ENCODE results near the gene DYNC2H1.
A peak's percentile ranks its signal among the peaks of the same experiment; 100 is the strongest.

DYNC2H1 gene, protein sequence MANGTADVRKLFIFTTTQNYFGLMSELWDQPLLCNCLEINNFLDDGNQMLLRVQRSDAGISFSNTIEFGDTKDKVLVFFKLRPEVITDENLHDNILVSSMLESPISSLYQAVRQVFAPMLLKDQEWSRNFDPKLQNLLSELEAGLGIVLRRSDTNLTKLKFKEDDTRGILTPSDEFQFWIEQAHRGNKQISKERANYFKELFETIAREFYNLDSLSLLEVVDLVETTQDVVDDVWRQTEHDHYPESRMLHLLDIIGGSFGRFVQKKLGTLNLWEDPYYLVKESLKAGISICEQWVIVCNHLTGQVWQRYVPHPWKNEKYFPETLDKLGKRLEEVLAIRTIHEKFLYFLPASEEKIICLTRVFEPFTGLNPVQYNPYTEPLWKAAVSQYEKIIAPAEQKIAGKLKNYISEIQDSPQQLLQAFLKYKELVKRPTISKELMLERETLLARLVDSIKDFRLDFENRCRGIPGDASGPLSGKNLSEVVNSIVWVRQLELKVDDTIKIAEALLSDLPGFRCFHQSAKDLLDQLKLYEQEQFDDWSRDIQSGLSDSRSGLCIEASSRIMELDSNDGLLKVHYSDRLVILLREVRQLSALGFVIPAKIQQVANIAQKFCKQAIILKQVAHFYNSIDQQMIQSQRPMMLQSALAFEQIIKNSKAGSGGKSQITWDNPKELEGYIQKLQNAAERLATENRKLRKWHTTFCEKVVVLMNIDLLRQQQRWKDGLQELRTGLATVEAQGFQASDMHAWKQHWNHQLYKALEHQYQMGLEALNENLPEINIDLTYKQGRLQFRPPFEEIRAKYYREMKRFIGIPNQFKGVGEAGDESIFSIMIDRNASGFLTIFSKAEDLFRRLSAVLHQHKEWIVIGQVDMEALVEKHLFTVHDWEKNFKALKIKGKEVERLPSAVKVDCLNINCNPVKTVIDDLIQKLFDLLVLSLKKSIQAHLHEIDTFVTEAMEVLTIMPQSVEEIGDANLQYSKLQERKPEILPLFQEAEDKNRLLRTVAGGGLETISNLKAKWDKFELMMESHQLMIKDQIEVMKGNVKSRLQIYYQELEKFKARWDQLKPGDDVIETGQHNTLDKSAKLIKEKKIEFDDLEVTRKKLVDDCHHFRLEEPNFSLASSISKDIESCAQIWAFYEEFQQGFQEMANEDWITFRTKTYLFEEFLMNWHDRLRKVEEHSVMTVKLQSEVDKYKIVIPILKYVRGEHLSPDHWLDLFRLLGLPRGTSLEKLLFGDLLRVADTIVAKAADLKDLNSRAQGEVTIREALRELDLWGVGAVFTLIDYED (N-terminal part only)

GRCh38 chr11:103108933-103109817, at the start of gene DYNC2H1:
Gene DYNC2H1, plus strand, starts transcription at chr11:103109426. Its CDS starts 149 bp downstream, at chr11:103109575.
- peak; percentile 95 for DNase-seq

- DNase-seq, result no peak
These were observed 47.6 kb upstream of the DYNC2H1 start for GRCh38 chr11:103061656-103062055.

- no peak for DNase-seq
These were observed 42.1 kb upstream of the DYNC2H1 start for GRCh38 chr11:103067118-103067517.

DNA sequence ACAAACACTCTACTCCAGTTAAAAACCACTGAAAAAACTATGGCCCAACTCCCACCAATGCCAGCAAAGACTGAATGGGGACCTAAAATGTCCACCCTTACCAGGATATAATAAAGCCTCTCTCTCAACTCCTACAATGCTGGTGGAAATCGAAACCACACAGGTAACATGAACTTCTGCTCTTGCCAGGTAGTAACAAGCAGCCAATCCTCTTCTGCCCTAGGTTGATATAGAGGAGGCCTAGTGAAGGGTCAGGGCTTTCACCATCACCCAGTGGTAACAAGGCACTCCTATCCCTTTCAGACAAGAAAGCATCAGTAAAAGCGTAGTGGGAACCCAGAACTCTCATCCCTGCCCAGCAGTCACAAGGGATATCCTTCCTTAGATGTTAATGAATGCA, 39.9 kb upstream of the DYNC2H1 start:
- DNase-seq, result no peak

GRCh38 chr11:103070142-103070541, 39.1 kb upstream of the DYNC2H1 start:
- DNase-seq, result no peak

DNA sequence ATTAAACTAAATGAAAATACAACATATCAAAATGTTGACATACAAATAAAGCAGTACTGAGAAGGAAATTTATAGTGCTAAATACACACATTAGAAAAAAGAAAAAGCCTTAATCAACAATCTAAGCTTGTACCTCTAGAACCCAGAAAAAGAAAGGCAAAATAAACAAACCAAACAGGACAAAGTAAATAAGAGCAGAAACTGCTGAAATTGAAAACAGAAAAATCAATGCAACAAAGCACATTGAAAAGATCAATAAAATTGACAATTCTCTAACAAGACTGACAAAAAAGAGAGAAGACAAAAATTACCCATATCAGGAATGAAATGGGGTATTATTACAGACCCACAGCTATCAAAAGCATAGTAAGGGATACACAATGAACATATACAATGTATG, 38.2 kb upstream of the DYNC2H1 start:
- no peak for DNase-seq

- DNase-seq, result no peak
These were observed 32.9 kb upstream of the DYNC2H1 start for GRCh38 chr11:103076361-103076760.

- no peak for DNase-seq
These were observed 31.7 kb upstream of the DYNC2H1 start for GRCh38 chr11:103077554-103077953.

- peak; percentile 40 for DNase-seq
These were observed 30.5 kb upstream of the DYNC2H1 start for GRCh38 chr11:103078710-103079109.

- DNase-seq, result no peak
These were observed 29.4 kb upstream of the DYNC2H1 start for GRCh38 chr11:103079833-103080232.

DNA sequence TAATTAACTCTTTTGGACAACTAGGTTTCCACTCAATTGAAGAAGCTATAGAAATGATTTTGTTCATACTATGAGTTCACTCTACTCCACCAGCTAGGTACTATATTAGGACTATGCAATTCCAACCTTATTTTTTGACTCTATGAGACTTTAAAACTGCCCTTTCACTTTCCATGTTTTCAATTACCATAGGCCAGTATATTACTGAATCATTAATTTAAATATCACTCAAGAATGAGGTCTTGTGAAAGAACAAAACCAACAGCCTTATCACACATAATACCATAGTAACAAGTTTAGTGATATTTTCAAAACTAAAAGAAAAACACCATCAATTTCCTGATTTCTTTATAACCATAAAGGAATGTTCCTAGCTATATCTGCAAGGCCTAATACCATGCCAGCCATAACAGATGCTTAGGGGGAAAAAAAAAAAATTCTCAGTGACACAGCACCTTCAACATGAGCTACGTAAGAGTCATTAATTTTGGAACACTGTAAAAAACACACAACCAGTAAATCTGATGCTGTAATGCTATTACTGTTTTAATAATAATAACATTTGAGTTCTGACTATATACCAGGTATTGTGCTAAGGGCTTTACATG, 23.4 kb upstream of the DYNC2H1 start:
- DNase-seq, result no peak

DNA sequence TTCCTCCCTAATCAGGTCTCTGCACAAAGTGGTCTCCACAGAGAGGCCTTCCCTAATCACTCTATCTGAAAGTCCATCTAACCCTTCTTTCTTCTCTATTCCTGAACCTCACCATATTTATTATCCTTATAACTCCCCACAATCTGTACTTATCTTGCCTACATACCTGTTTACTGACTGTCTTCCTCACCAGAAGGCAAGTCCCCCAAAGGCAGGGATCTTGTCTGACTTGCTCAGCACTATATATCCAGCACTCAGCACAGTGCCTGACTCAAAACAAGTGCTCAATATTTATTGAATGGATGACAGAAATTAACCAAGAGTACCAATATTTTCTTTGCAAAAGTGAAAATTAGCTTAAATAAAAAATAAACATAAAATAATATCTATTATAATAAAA, 22.8 kb upstream of the DYNC2H1 start:
- DNase-seq, result no peak

- DNase-seq, result peak; percentile 73
These were observed 18.0 kb upstream of the DYNC2H1 start for GRCh38 chr11:103091064-103091800.

- peak; percentile 99 for DNase-seq
These were observed 17.3 kb upstream of the DYNC2H1 start, which contains the start of gene DCUN1D5 for GRCh38 chr11:103091801-103092524. Gene DCUN1D5, minus strand, starts transcription at chr11:103092160. Its CDS starts 288 bp downstream, at chr11:103091872.

DNA sequence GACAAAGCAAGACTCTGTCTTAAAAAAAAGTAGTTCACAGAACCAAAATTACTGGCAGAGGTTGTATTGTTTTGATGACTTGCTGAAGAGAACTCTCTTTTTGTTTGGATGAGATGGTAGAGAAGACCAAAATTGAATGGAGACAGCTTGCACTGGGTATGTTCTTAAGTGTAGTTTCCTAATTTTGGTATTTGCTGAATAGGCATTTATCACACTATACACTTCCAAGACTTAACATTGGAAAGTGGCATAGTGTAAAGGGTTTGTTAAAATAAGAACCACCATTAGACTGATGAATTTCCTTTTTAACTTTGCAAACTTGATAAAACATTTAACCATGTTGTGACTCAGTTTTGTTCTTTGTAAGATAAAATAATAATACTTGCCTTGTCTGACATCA, 11.9 kb upstream of the DYNC2H1 start:
- no peak for DNase-seq

GRCh38 chr11:103109818-103110388, 677 bp downstream of the DYNC2H1 start:
- DNase-seq, result peak; percentile 48

DNA sequence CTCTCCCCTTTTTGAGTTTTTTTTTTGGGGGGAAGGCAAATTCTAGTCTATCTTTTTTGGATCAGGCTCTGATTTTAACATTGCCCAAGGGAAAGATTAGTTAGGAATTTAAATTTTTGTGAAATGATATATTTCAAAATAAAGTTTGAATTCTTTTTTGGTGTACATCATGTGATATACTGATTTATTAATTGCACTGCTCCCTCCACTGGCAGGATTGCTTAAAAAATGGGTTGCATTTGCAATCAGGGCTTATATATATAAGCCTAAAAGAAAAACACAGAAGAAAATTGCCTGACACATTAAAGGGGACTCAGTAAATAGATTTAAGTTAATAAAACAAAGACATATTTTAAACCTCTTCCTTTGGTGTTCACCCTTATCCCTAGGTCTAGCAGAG, 1.2 kb downstream of the DYNC2H1 start:
- DNase-seq, result no peak

DNA sequence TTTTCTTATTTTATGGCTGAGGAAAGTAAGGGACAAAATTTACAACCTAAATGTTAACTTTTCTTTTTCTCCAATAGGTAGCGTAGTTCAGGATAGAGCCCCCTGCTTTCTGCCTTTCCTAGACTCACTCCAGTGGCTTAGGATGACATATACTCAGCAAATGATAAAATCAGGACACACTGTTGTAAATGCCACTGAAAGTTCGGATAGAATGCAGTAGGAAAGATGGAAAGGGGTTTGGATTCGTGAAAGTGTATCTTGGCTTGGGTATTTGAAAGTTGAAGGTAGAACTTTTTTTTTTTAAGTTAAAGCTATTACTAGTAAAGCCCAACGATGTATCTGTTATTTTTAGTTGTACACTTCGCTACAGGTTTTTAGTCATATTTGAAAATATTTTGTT, 2.2 kb downstream of the DYNC2H1 start:
- no peak for DNase-seq

DNA sequence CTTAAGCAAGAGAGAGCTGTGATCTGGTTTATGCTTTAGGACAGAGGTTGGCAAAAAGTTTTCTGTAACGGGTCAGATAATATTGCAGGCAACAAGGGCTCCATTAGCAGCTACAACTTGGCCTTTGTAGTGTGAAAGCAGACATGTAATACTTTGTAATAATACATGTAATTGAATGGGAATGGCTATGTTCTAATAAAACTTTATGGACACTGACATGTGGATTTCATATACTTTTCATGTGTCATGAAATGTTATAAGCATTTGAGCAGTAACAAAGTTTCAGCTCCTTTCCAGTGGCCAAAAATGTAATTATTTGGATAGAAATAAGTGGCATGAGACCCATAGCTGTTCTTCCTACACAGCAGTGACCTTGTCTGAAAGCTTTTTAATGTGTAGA, 3.1 kb downstream of the DYNC2H1 start:
- no peak for DNase-seq

- no peak for DNase-seq
These were observed 5.6 kb downstream of the DYNC2H1 start for GRCh38 chr11:103114836-103115235.

Data from islet precursor cell (in vitro differentiated cells).